NCI-H1436 treated with DMSO at 0.1 percent for 48 hours (cell line): ENCODE results near the gene WWP2.
"Not testable (repeated sequence)": the region's sequence is repeated elsewhere in the genome, so short reads cannot be mapped to it uniquely, and the experiment has no call there.

Experiments
- DNase-seq: peaks from one replicate; lab custom pipeline; 2025; lab: John Stamatoyannopoulos, UW

WWP2 gene

GRCh38 chr16:69943241-69944036, 181.3 kb downstream of the WWP2 start:
- DNase-seq, result not testable (repeated sequence)

- DNase-seq, result not testable (repeated sequence)
Measured at GRCh38 chr16:69950411-69950810, 188.3 kb downstream of the WWP2 start.

GRCh38 chr16:69951017-69951671, 189.0 kb downstream of the WWP2 start, which contains the start of gene CLEC18A:
TSS of gene CLEC18A (plus strand) at chr16:69951334. CDS start at chr16:69951367, 33 bp downstream.
- not testable (repeated sequence) for DNase-seq

- not testable (repeated sequence) for DNase-seq
Measured at GRCh38 chr16:69951672-69952031, 189.5 kb downstream of the WWP2 start.

GRCh38 chr16:69952116-69952515, 190.0 kb downstream of the WWP2 start:
- not testable (repeated sequence) for DNase-seq

- not testable (repeated sequence) for DNase-seq
Measured at GRCh38 chr16:69952572-69953355, 190.6 kb downstream of the WWP2 start.

GRCh38 chr16:69954241-69954640, 192.1 kb downstream of the WWP2 start:
- not testable (repeated sequence) for DNase-seq

- DNase-seq, result not testable (repeated sequence)
Measured at GRCh38 chr16:69963312-69963711, 201.2 kb downstream of the WWP2 start.

GRCh38 chr16:69964960-69965660, 203.0 kb downstream of the WWP2 start:
- not testable (repeated sequence) for DNase-seq

GRCh38 chr16:69965661-69966054, 203.5 kb downstream of the WWP2 start:
- DNase-seq, result not testable (repeated sequence)

GRCh38 chr16:69967688-69968087, 205.6 kb downstream of the WWP2 start:
- DNase-seq, result not testable (repeated sequence)

GRCh38 chr16:69968125-69968524, 206.0 kb downstream of the WWP2 start:
- DNase-seq, result not testable (repeated sequence)

GRCh38 chr16:69969657-69970056, 207.5 kb downstream of the WWP2 start:
- DNase-seq, result not testable (repeated sequence)

- not testable (repeated sequence) for DNase-seq
Measured at GRCh38 chr16:69972120-69972519, 210.0 kb downstream of the WWP2 start.

- not testable (repeated sequence) for DNase-seq
Measured at GRCh38 chr16:69972935-69973334, 210.8 kb downstream of the WWP2 start.

GRCh38 chr16:69985196-69985595, 223.1 kb downstream of the WWP2 start:
- not testable (repeated sequence) for DNase-seq
